Activated CD8-positive, alpha-beta memory T cell treated with anti-CD3 and anti-CD28 coated beads for 4 hours (primary cell): ENCODE data around the gene ITGAE.
"Not testable (repeated sequence)": the region's sequence is repeated elsewhere in the genome, so short reads cannot be mapped to it uniquely, and the experiment has no call there.

ENCODE experiments used
- DNase-seq, 2 donors: peaks; one replicate each; pipeline ENCODE4 v3.0.0-alpha.2; 2020; ENCODE audit warnings: low read depth in 2 of 2

The ITGAE gene

GRCh38 chr17:3800362-3801271 lies at the start of gene ITGAE:
ITGAE (minus strand) TSS chr17:3801188; CDS start chr17:3801144, 44 bp downstream.
- no peak for DNase-seq

GRCh38 chr17:3848229-3848835 lies 47.3 kb upstream of the ITGAE start:
- no peak for DNase-seq

- DNase-seq, result no peak
Measured at GRCh38 chr17:3847165-3847670, 46.2 kb upstream of the ITGAE start.

- DNase-seq, result no peak
Measured at GRCh38 chr17:3846437-3847164, 45.6 kb upstream of the ITGAE start.

- peak; percentile 76 to 78 for DNase-seq
Measured at GRCh38 chr17:3845621-3846436, 44.8 kb upstream of the ITGAE start, which contains the start of gene NCBP3. NCBP3 (minus strand) TSS chr17:3846246; CDS start chr17:3846223, 23 bp downstream.

GRCh38 chr17:3845291-3845620 lies 44.3 kb upstream of the ITGAE start:
- DNase-seq, result no peak

- DNase-seq, result not testable (repeated sequence)
Measured at GRCh38 chr17:3844556-3844955, 43.6 kb upstream of the ITGAE start.

GRCh38 chr17:3843935-3844516 lies 43.0 kb upstream of the ITGAE start:
- DNase-seq, result no peak

GRCh38 chr17:3838206-3838605 lies 37.2 kb upstream of the ITGAE start:
- DNase-seq, result no peak

- DNase-seq, result no peak
Measured at GRCh38 chr17:3836551-3836950, 35.6 kb upstream of the ITGAE start.

- no peak for DNase-seq
Measured at GRCh38 chr17:3835410-3836229, 34.6 kb upstream of the ITGAE start.

- no peak for DNase-seq
Measured at GRCh38 chr17:3834811-3835210, 33.8 kb upstream of the ITGAE start.

GRCh38 chr17:3828852-3829232 lies 27.9 kb upstream of the ITGAE start:
- DNase-seq, result no peak

GRCh38 chr17:3828151-3828851 lies 27.3 kb upstream of the ITGAE start:
- DNase-seq, result no peak

- DNase-seq, result peak; percentile 54 to 56
Measured at GRCh38 chr17:3827124-3827773, 26.3 kb upstream of the ITGAE start.

GRCh38 chr17:3826191-3826590 lies 25.2 kb upstream of the ITGAE start:
- DNase-seq, result no peak

- DNase-seq, result no peak
Measured at GRCh38 chr17:3821101-3821500, 20.1 kb upstream of the ITGAE start.

GRCh38 chr17:3818786-3819185 lies 17.8 kb upstream of the ITGAE start:
- DNase-seq, result no peak
